Germinal center (tissue), 1 donor: ENCODE results near the gene TMPRSS2.
"Not testable (repeated sequence)": the region's sequence is repeated elsewhere in the genome, so short reads cannot be mapped to it uniquely, and the experiment has no call there.

Source experiments
- DNase-seq: peaks from one replicate; pipeline ENCODE4 v3.0.0; 2012; ENCODE audit warnings: mixed read lengths, low spot score

TMPRSS2 gene

GRCh38 chr21:41425954-41426675, 81.8 kb downstream of the TMPRSS2 start, which contains the start of gene MX1:
Gene MX1, plus strand, starts transcription at chr21:41426239. Its CDS starts 5,832 bp downstream, at chr21:41432071.
- peak; percentile 83 for DNase-seq

- no peak for DNase-seq
Measured at GRCh38 chr21:41425588-41425953, 82.4 kb downstream of the TMPRSS2 start.

- DNase-seq: not testable (repeated sequence)
Measured at GRCh38 chr21:41423305-41423636, 84.7 kb downstream of the TMPRSS2 start.

- no peak for DNase-seq
Measured at GRCh38 chr21:41422546-41423304, 85.2 kb downstream of the TMPRSS2 start.

- DNase-seq: not testable (repeated sequence)
Measured at GRCh38 chr21:41420998-41421397, 87.0 kb downstream of the TMPRSS2 start.

- peak; percentile 61 for DNase-seq
Measured at GRCh38 chr21:41419921-41420862, 87.8 kb downstream of the TMPRSS2 start.

GRCh38 chr21:41418956-41419680, 88.8 kb downstream of the TMPRSS2 start:
- no peak for DNase-seq

GRCh38 chr21:41418393-41418792, 89.6 kb downstream of the TMPRSS2 start:
- DNase-seq: no peak

- DNase-seq: not testable (repeated sequence)
Measured at GRCh38 chr21:41417505-41417904, 90.5 kb downstream of the TMPRSS2 start.
